CD4-positive, alpha-beta T cell (primary cell): ENCODE results near the gene KIF3A. TPM values are rescaled to one million over a fixed set of nuclear protein-coding genes. Genes with fewer than 3 reads are reported as not detected.

Source experiments
- ATAC-seq: fragments of 200-7000 bp; cut with Tn5 transposase; one replicate; pipeline ENCODE4 v1.10.0; 2022; ENCODE audit warnings: mild to moderate bottlenecking; ENCODE audit not compliant: poor library complexity
- CTCF ChIA-PET: fragments of 350-600 bp; sonication (Branson Sonifier 250); formaldehyde crosslinking; loops from one replicate; lab custom pipeline; 2021; ENCODE audit warnings: antibody characterized with exemption, inconsistent platforms; lab: Charles Lee
- POLR2A ChIA-PET: fragments of 350-600 bp; sonication (Branson Sonifier 250); formaldehyde crosslinking; loops from one replicate; lab custom pipeline; 2021; ENCODE audit warnings: antibody characterized with exemption, inconsistent platforms; lab: Charles Lee
- DNase-seq, 14 experiments: peaks; one replicate each; pipeline ENCODE4 v3.0.0-alpha.2; 2013 to 2020; ENCODE audit warnings: mixed read lengths in 2 of 14
- H3K27ac ChIP-seq, 2 donors: one replicate each; pipeline versions ENCODE4 v1.5.1 to v1.7.0; 2013; ENCODE audit warnings: low read length in 2 of 2, low read depth in 1 of 2, mild to moderate bottlenecking in 1 of 2
- H3K27me3 ChIP-seq, 2 experiments: 1 replicate in 1 of 2; 2 replicates in 1 of 2; pipeline versions ENCODE4 v1.6.1 to v1.7.0; 2013; ENCODE audit warnings: low read length in 2 of 2, control low read depth in 1 of 2, mild to moderate bottlenecking in 1 of 2, moderate library complexity in 1 of 2; ENCODE audit not compliant: insufficient read depth in 2 of 2, control insufficient read depth in 1 of 2
- H3K36me3 ChIP-seq: one replicate; pipeline ENCODE4 v1.6.1; 2013; ENCODE audit warnings: low read length, control low read depth; ENCODE audit not compliant: insufficient read depth
- H3K4me1 ChIP-seq: one replicate; pipeline ENCODE4 v1.6.1; 2013; ENCODE audit warnings: low read length, control low read depth; ENCODE audit not compliant: insufficient read depth
- H3K4me3 ChIP-seq: one replicate; pipeline ENCODE4 v1.5.1; 2013; ENCODE audit warnings: mild to moderate bottlenecking, low read length, moderate library complexity
- H3K9me3 ChIP-seq, 2 experiments: 1 replicate in 1 of 2; 2 replicates in 1 of 2; pipeline versions ENCODE4 v1.6.1 to v1.7.0; 2013; ENCODE audit warnings: low read length in 2 of 2, mild to moderate bottlenecking in 2 of 2, control low read depth in 1 of 2, moderate library complexity in 1 of 2; ENCODE audit not compliant: control insufficient read depth in 1 of 2, insufficient read depth in 1 of 2
- H3K27ac Mint-ChIP-seq: one replicate; pipeline ENCODE4 v1.8.0; 2020; ENCODE audit warnings: mixed read lengths
- H3K27me3 Mint-ChIP-seq: one replicate; pipeline ENCODE4 v1.8.0; 2021; ENCODE audit warnings: mixed read lengths
- H3K36me3 Mint-ChIP-seq: one replicate; pipeline ENCODE4 v1.8.0; 2021; ENCODE audit warnings: low read depth, mixed read lengths
- H3K4me1 Mint-ChIP-seq: one replicate; pipeline ENCODE4 v1.8.0; 2021; ENCODE audit warnings: low read depth, mixed read lengths
- H3K4me3 Mint-ChIP-seq: one replicate; pipeline ENCODE4 v1.8.0; 2020; ENCODE audit warnings: mild to moderate bottlenecking, mixed read lengths
- H3K9me3 Mint-ChIP-seq: one replicate; pipeline ENCODE4 v1.8.0; 2020; ENCODE audit warnings: mixed read lengths
- CTCF ChIP-seq: fragments of 200-600 bp; IDR thresholded peaks from one replicate; pipeline ENCODE4 v1.8.0; 2022; ENCODE audit warnings: antibody characterized with exemption, mild to moderate bottlenecking
- intact Hi-C, 2 experiments: fragments of 100-400 bp; cut with DNase I in 1 of 2; cut with micrococcal nuclease in 1 of 2; formaldehyde crosslinking; loops; one replicate each; pipeline versions ENCODE4 v1.15.1 to v1.9.0; 2023 to 2025; cut with DNase I, micrococcal nuclease
- total RNA-seq, 174 experiments: library from RNA in 2 of 174; stranded (reverse) in 2 of 174; gene quantifications; one replicate each; pipeline ENCODE4 v1.2.3 and lab custom pipeline; 2021 to 2026

The KIF3A gene
- total RNA-seq, 2 experiments from 2014 or later = 10.2 to 12.4 TPM

GRCh38 chr5:132744659-132745058 is 7.3 kb upstream of the KIF3A start:
- no peak for ATAC-seq
- no peaks in the 10 kb centered on the region for H3K36me3 ChIP-seq
- no peak overlapping the region for H3K27ac Mint-ChIP-seq
- ChIA-PET CTCF (interaction anchor here (1.2 kb wide), 1 partner anchor 37 kb away, joined by 3 read pairs; no protein-coding TSS in a partner anchor), POLR2A (no interaction called here)
- intact Hi-C loops = no loop called here
- H3K9me3 ChIP-seq = no peaks in the 10 kb centered on the region
- no peak overlapping the region for H3K4me3 Mint-ChIP-seq
- peaks cover 14% of the 10 kb centered on the region for H3K4me1 ChIP-seq
- no peaks in the 10 kb centered on the region for H3K27me3 ChIP-seq
- no peak overlapping the region for H3K4me3 ChIP-seq
- peaks cover 14% of the 10 kb centered on the region for H3K4me1 Mint-ChIP-seq
- no peaks in the 10 kb centered on the region for H3K36me3 Mint-ChIP-seq
- no peak for DNase-seq
- H3K27ac ChIP-seq = no peak overlapping the region
- TF ChIP-seq CTCF = no peak
- H3K9me3 Mint-ChIP-seq = no peaks in the 10 kb centered on the region
- H3K27me3 Mint-ChIP-seq = no peaks in the 10 kb centered on the region

- H3K36me3 Mint-ChIP-seq = no peaks in the 10 kb centered on the region
- Histone ChIP-seq H3K4me1 (peaks cover 12% of the 10 kb centered on the region), H3K36me3 (no peaks in the 10 kb centered on the region), H3K4me3 (no peak overlapping the region), H3K9me3 (no peaks in the 10 kb centered on the region), H3K27ac (no peak overlapping the region), H3K27me3 (no peaks in the 10 kb centered on the region)
- no peak for ATAC-seq
- CTCF ChIA-PET = no interaction called here
- no peak for DNase-seq
- POLR2A ChIA-PET = no interaction called here
- no peak for TF ChIP-seq CTCF
- H3K9me3 Mint-ChIP-seq = no peaks in the 10 kb centered on the region
- H3K4me3 Mint-ChIP-seq = no peak overlapping the region
- H3K27me3 Mint-ChIP-seq = no peaks in the 10 kb centered on the region
- intact Hi-C loops = no loop called here
- no peak overlapping the region for H3K27ac Mint-ChIP-seq
- peaks cover 12% of the 10 kb centered on the region for H3K4me1 Mint-ChIP-seq
Measured at GRCh38 chr5:132742626-132743025, 5.3 kb upstream of the KIF3A start.

- ChIA-PET CTCF (no interaction called here), POLR2A (no interaction called here)
- no peaks in the 10 kb centered on the region for H3K9me3 Mint-ChIP-seq
- no peak overlapping the region for H3K27ac Mint-ChIP-seq
- no peaks in the 10 kb centered on the region for H3K36me3 ChIP-seq
- H3K4me1 ChIP-seq = peaks cover 13% of the 10 kb centered on the region
- H3K36me3 Mint-ChIP-seq = no peaks in the 10 kb centered on the region
- no peak overlapping the region for H3K4me3 ChIP-seq
- H3K4me3 Mint-ChIP-seq = no peak overlapping the region
- H3K27me3 Mint-ChIP-seq = no peaks in the 10 kb centered on the region
- no peaks in the 10 kb centered on the region for H3K27me3 ChIP-seq
- H3K4me1 Mint-ChIP-seq = peaks cover 17% of the 10 kb centered on the region
- H3K9me3 ChIP-seq = no peaks in the 10 kb centered on the region
- DNase-seq (no peak), ATAC-seq (no peak)
- no peak for TF ChIP-seq CTCF
- intact Hi-C loops = no loop called here
- H3K27ac ChIP-seq = no peak overlapping the region
Measured at GRCh38 chr5:132742158-132742557, 4.8 kb upstream of the KIF3A start.
